GM23248 (cell line): ENCODE data around the gene SND1. TPM values are rescaled to one million over a fixed set of nuclear protein-coding genes. Genes with fewer than 3 reads are reported as not detected.

ENCODE experiments used
- DNase-seq: peaks from one replicate; pipeline ENCODE4 v3.0.0-alpha.2; 2015
- H2AFZ ChIP-seq: fragments of 200-600 bp; sonication (generic); 2 replicates; pipeline ENCODE4 v1.6.1; 2016; ENCODE audit warnings: antibody characterized with exemption
- H3F3A ChIP-seq: fragments of 200-600 bp; sonication (generic); 2 replicates; pipeline ENCODE4 v1.6.1; 2016; ENCODE audit warnings: mild to moderate bottlenecking, antibody characterized with exemption, mixed run types; ENCODE audit not compliant: insufficient read depth
- H3K27ac ChIP-seq: fragments of 200-600 bp; sonication (generic); 2 replicates; pipeline ENCODE4 v1.5.1; 2016; ENCODE audit warnings: mild to moderate bottlenecking
- H3K27me3 ChIP-seq: fragments of 200-600 bp; sonication (generic); replicated peaks from 2 replicates; pipeline ENCODE4 v1.6.1; 2016; ENCODE audit warnings: mild to moderate bottlenecking; ENCODE audit not compliant: insufficient read depth
- H3K36me3 ChIP-seq: fragments of 200-600 bp; sonication (generic); 2 replicates; pipeline ENCODE4 v1.6.1; 2016; ENCODE audit warnings: low read depth, mild to moderate bottlenecking
- H3K4me1 ChIP-seq: fragments of 200-600 bp; sonication (generic); 2 replicates; pipeline ENCODE4 v1.6.1; 2016; ENCODE audit warnings: mild to moderate bottlenecking; ENCODE audit not compliant: insufficient read depth
- H3K4me2 ChIP-seq: fragments of 200-600 bp; sonication (generic); one replicate; pipeline ENCODE4 v1.6.1; 2016; ENCODE audit warnings: mild to moderate bottlenecking; ENCODE audit not compliant: unreplicated experiment
- H3K4me3 ChIP-seq: fragments of 200-600 bp; sonication (generic); 2 replicates; pipeline ENCODE4 v1.5.1; 2016; ENCODE audit warnings: mild to moderate bottlenecking
- H3K79me2 ChIP-seq: fragments of 200-600 bp; sonication (generic); 2 replicates; pipeline ENCODE4 v1.6.1; 2016; ENCODE audit warnings: mild to moderate bottlenecking; ENCODE audit not compliant: insufficient read depth
- H3K9ac ChIP-seq: fragments of 200-600 bp; sonication (generic); 2 replicates; pipeline ENCODE4 v1.6.1; 2016; ENCODE audit warnings: mild to moderate bottlenecking
- H3K9me2 ChIP-seq: fragments of 200-600 bp; sonication (generic); 2 replicates; pipeline ENCODE4 v1.6.1; 2016; ENCODE audit warnings: mixed run types, mild to moderate bottlenecking, moderate library complexity; ENCODE audit not compliant: insufficient read depth
- H3K9me3 ChIP-seq: fragments of 200-600 bp; sonication (generic); one replicate; pipeline ENCODE4 v1.6.1; 2017; ENCODE audit warnings: low read depth
- H4K20me1 ChIP-seq: fragments of 200-600 bp; sonication (generic); 2 replicates; pipeline ENCODE4 v1.6.0; 2016; ENCODE audit not compliant: insufficient read depth
- EZH2 ChIP-seq: fragments of 200-600 bp; sonication (generic); IDR thresholded peaks from 2 replicates; pipeline ENCODE4 v1.6.1; 2018; ENCODE audit warnings: antibody characterized with exemption, mild to moderate bottlenecking; ENCODE audit not compliant: insufficient read depth, poor library complexity, severe bottlenecking
- EZH2phosphoT487 ChIP-seq: fragments of 200-600 bp; sonication (generic); IDR thresholded peaks from 2 replicates; pipeline ENCODE4 v1.6.1; 2018; ENCODE audit warnings: antibody characterized with exemption, moderate library complexity, mild to moderate bottlenecking, low read depth; ENCODE audit not compliant: insufficient read depth
- WGBS, 2 experiments: methylation state at CpG; one replicate each; pipeline ENCODE4 v1.1.6; 2015 to 2017; ENCODE audit warnings: low lambda C conversion rate in 2 of 2, low coverage in 1 of 2; ENCODE audit errors: missing lambda C conversion rate in 2 of 2; 5-methylcytosine and 5-hydroxymethylcytosine counted together
- in situ Hi-C: fragments of 300-500 bp; cut with MboI; formaldehyde crosslinking; loops from 2 replicates; pipeline ENCODE4 v1.15.0; 2020
- polyA plus RNA-seq: library from polyadenylated mRNA; unstranded; fragments of >200 nt; fragmentation: Nextera tagmentation; extraction: Ambion mirVana; gene quantifications from 2 replicates; pipeline ENCODE4 v1.2.1, GENCODE V29; 2016
- total RNA-seq: library from RNA; depleted of rRNA; stranded (reverse); fragments of >200 nt; shearing (Covaris generic); gene quantifications from 2 replicates; pipeline ENCODE4 v1.2.3, GENCODE V29; 2014

Gene SND1
- total and polyA plus RNA-seq, 2 experiments from 2014 or later = 128 to 184 TPM

- no peaks in the 10 kb centered on the region for H3K4me1 ChIP-seq
- peaks cover 2% of the 10 kb centered on the region; the same call in 1 of the 2 replicates for H3K36me3 ChIP-seq
These were observed 438.5 kb downstream of the SND1 start for GRCh38 chr7:128090492-128090891.

GRCh38 chr7:128091106-128091505 is 439.1 kb downstream of the SND1 start:
- Histone ChIP-seq H4K20me1 (no peaks in the 10 kb centered on the region), H2AFZ (no peak overlapping the region), H3K4me3 (no peak overlapping the region), H3K4me1 (no peaks in the 10 kb centered on the region), H3K9me2 (no peaks in the 10 kb centered on the region), H3K79me2 (no peaks in the 10 kb centered on the region), H3F3A (no peaks in the 10 kb centered on the region), H3K9ac (no peak overlapping the region), H3K27ac (no peak overlapping the region), H3K27me3 (no peaks in the 10 kb centered on the region), H3K4me2 (no peak overlapping the region), H3K9me3 (no peaks in the 10 kb centered on the region), H3K36me3 (peaks cover 2% of the 10 kb centered on the region; the same call in 1 of the 2 replicates)
- TF ChIP-seq EZH2phosphoT487 (no peak), EZH2 (no peak)
- 57 to 63% methylated on average over 3 of the region's 3 CpGs for WGBS, 2 experiments
- peak; percentile 41 for DNase-seq
- in situ Hi-C loops = no loop called here

More at GRCh38 chr7:128090492-128090891, 438.5 kb downstream of the SND1 start:
- Histone ChIP-seq H2AFZ (no peak overlapping the region), H3K27ac (no peak overlapping the region), H3F3A (no peaks in the 10 kb centered on the region), H3K79me2 (no peaks in the 10 kb centered on the region), H4K20me1 (no peaks in the 10 kb centered on the region), H3K4me3 (no peak overlapping the region), H3K9me3 (no peaks in the 10 kb centered on the region), H3K27me3 (no peaks in the 10 kb centered on the region), H3K9ac (no peak overlapping the region), H3K9me2 (no peaks in the 10 kb centered on the region), H3K4me2 (no peak overlapping the region)
- no peak for DNase-seq
- in situ Hi-C loops = no loop called here
- no peak for TF ChIP-seq EZH2
- TF ChIP-seq EZH2phosphoT487 = no peak
- 84 to 87% methylated on average over 10 of the region's 10 CpGs for WGBS, 2 experiments

GRCh38 chr7:128092221-128092620 is 440.2 kb downstream of the SND1 start:
- no peaks in the 10 kb centered on the region for H3K4me1 ChIP-seq
- H3K4me2 ChIP-seq = no peak overlapping the region
- H3K9ac ChIP-seq = no peak overlapping the region
- no peak for TF ChIP-seq EZH2
- TF ChIP-seq EZH2phosphoT487 = no peak
- H4K20me1 ChIP-seq = no peaks in the 10 kb centered on the region
- H2AFZ ChIP-seq = no peak overlapping the region
- H3K27me3 ChIP-seq = no peaks in the 10 kb centered on the region
- no peaks in the 10 kb centered on the region for H3F3A ChIP-seq
- no peak for DNase-seq
- in situ Hi-C loops = no loop called here
- H3K27ac ChIP-seq = no peak overlapping the region
- WGBS, 2 experiments = 69% methylated on average over 5 of the region's 5 CpGs
- H3K79me2 ChIP-seq = no peaks in the 10 kb centered on the region
- no peaks in the 10 kb centered on the region for H3K9me2 ChIP-seq
- H3K36me3 ChIP-seq = peaks cover 2% of the 10 kb centered on the region; the same call in 1 of the 2 replicates
- no peaks in the 10 kb centered on the region for H3K9me3 ChIP-seq
- H3K4me3 ChIP-seq = no peak overlapping the region

GRCh38 chr7:128093614-128094570 is 441.9 kb downstream of the SND1 start:
- peaks cover 2% of the 10 kb centered on the region; the same call in 1 of the 2 replicates for H3K36me3 ChIP-seq
- H4K20me1 ChIP-seq = no peaks in the 10 kb centered on the region
- H3K9ac ChIP-seq = no peak overlapping the region
- no peaks in the 10 kb centered on the region for H3K9me3 ChIP-seq
- no peaks in the 10 kb centered on the region for H3K4me1 ChIP-seq
- H3K27ac ChIP-seq = no peak overlapping the region
- H3K9me2 ChIP-seq = no peaks in the 10 kb centered on the region
- no peaks in the 10 kb centered on the region for H3K79me2 ChIP-seq
- DNase-seq = no peak
- no peaks in the 10 kb centered on the region for H3F3A ChIP-seq
- no peak overlapping the region for H3K4me2 ChIP-seq
- TF ChIP-seq EZH2 = no peak
- TF ChIP-seq EZH2phosphoT487 = no peak
- WGBS, 2 experiments = 90 to 92% methylated on average over 14 of the region's 14 CpGs
- in situ Hi-C loops = no loop called here
- H2AFZ ChIP-seq = no peak overlapping the region
- H3K27me3 ChIP-seq = no peaks in the 10 kb centered on the region
- H3K4me3 ChIP-seq = no peak overlapping the region
